Lower leg skin (tissue), 3 donors: Measurements from ENCODE around the gene RNF215.

ENCODE experiments used
- CTCF ChIP-seq, 3 donors: fragments of 450-650 bp; IDR thresholded peaks; one replicate each; pipeline ENCODE4 v1.5.1; 2016; ENCODE audit warnings: antibody characterized with exemption in 3 of 3, mild to moderate bottlenecking in 3 of 3, moderate library complexity in 2 of 3
- POLR2A ChIP-seq, 2 donors: fragments of 450-650 bp; IDR thresholded peaks; one replicate each; pipeline ENCODE4 v1.6.1; 2016 to 2017; ENCODE audit warnings: antibody characterized with exemption in 2 of 2, mild to moderate bottlenecking in 1 of 2, moderate library complexity in 1 of 2

- TF ChIP-seq POLR2A (IDR thresholded peaks at IDR 0.05) (no peak), CTCF (IDR thresholded peaks at IDR 0.05) (no peak)
Observed at GRCh38 chr22:30435674-30436126, 48.5 kb upstream of the RNF215 start.
